Keratinocyte (primary cell): ENCODE measurements around the gene RASGEF1B. TPM values are rescaled to one million over a fixed set of nuclear protein-coding genes. Genes with fewer than 3 reads are reported as not detected.

Experiments
- DNase-seq: peaks from one replicate; pipeline ENCODE4 v3.0.0-alpha.2; 2011; ENCODE audit warnings: low read depth, missing footprints, low spot score
- FAIRE-seq: peaks from 2 replicates; lab custom pipeline; 2011; peaks lifted over from hg19 to GRCh38; lab: Jason Lieb, UNC
- H2AFZ ChIP-seq: 2 replicates; pipeline ENCODE4 v1.6.0; 2012; ENCODE audit warnings: low read length, control low read depth, inconsistent platforms; ENCODE audit not compliant: control insufficient read depth
- H3K27ac ChIP-seq: 2 replicates; pipeline ENCODE4 v1.5.1; 2011; ENCODE audit warnings: low read length; ENCODE audit not compliant: control insufficient read depth, insufficient read depth
- H3K27me3 ChIP-seq: 3 replicates; pipeline ENCODE4 v1.6.0; 2011; ENCODE audit warnings: low read length; ENCODE audit not compliant: control insufficient read depth, insufficient read depth; ENCODE audit errors: extremely low read depth
- H3K36me3 ChIP-seq, 2 experiments: 2 replicates in 1 of 2; 3 replicates in 1 of 2; pipeline ENCODE4 v1.5.1; 2011; ENCODE audit warnings: low read length in 2 of 2, mild to moderate bottlenecking in 1 of 2; ENCODE audit not compliant: control insufficient read depth in 2 of 2, insufficient read depth in 2 of 2; ENCODE audit errors: extremely low read depth in 1 of 2
- H3K4me1 ChIP-seq: 3 replicates; pipeline ENCODE4 v1.5.1; 2011; ENCODE audit warnings: low read length; ENCODE audit not compliant: control insufficient read depth, insufficient read depth; ENCODE audit errors: extremely low read depth
- H3K4me2 ChIP-seq: 3 replicates; pipeline ENCODE4 v1.6.0; 2011; ENCODE audit warnings: low read depth, low read length; ENCODE audit not compliant: control insufficient read depth, insufficient read depth; ENCODE audit errors: extremely low read depth
- H3K4me3 ChIP-seq, 3 experiments: fragments of 200-600 bp in 1 of 3; sonication (generic) in 1 of 3; 2 replicates in 2 of 3; 3 replicates in 1 of 3; pipeline ENCODE4 v1.5.1; 2011 to 2016; ENCODE audit warnings: low read length in 3 of 3, mild to moderate bottlenecking in 3 of 3, control low read depth in 2 of 3, inconsistent platforms in 1 of 3, low read depth in 1 of 3, mixed read lengths in 1 of 3, mixed run types in 1 of 3, moderate library complexity in 1 of 3; ENCODE audit not compliant: control insufficient read depth in 2 of 3, insufficient read depth in 2 of 3; ENCODE audit errors: extremely low read depth in 1 of 3
- H3K79me2 ChIP-seq: 2 replicates; pipeline ENCODE4 v1.6.0; 2012; ENCODE audit warnings: low read length; ENCODE audit not compliant: control insufficient read depth, insufficient read depth
- H3K9ac ChIP-seq: 3 replicates; pipeline ENCODE4 v1.6.0; 2011; ENCODE audit warnings: low read length; ENCODE audit not compliant: control insufficient read depth, insufficient read depth; ENCODE audit errors: extremely low read depth
- H3K9me1 ChIP-seq: 3 replicates; pipeline ENCODE4 v1.6.0; 2011; ENCODE audit warnings: low read length; ENCODE audit not compliant: control insufficient read depth, insufficient read depth; ENCODE audit errors: extremely low read depth
- H3K9me3 ChIP-seq: 2 replicates; pipeline ENCODE4 v1.5.1; 2012; ENCODE audit warnings: low read depth, low read length; ENCODE audit not compliant: control insufficient read depth
- H4K20me1 ChIP-seq: 3 replicates; pipeline ENCODE4 v1.6.0; 2011; ENCODE audit warnings: low read length; ENCODE audit not compliant: control insufficient read depth, insufficient read depth; ENCODE audit errors: extremely low read depth
- EZH2 ChIP-seq: IDR thresholded peaks from one replicate; pipeline ENCODE4 v1.6.1; 2012; ENCODE audit warnings: inconsistent platforms, mild to moderate bottlenecking, low read length, moderate library complexity
- dilution Hi-C: fragments of 300-500 bp; cut with MboI; formaldehyde crosslinking; loops from one replicate; pipeline ENCODE4 v1.7.0; 2020; ENCODE audit warnings: low sequenced_read_pairs; ENCODE audit not compliant: extremely low pct_ligation_motif_present
- polyA plus RNA-seq, 5 experiments: library from polyadenylated mRNA; depleted of rRNA in 3 of 5; stranded (reverse) in 3 of 5; stranded (forward) in 1 of 5; unstranded in 1 of 5; fragments of >200 nt; gene quantifications; 1 replicate in 1 of 5; 2 replicates in 3 of 5; 3 replicates in 1 of 5; pipeline versions ENCODE4 v1.2.1 to v1.2.3, GENCODE V29; 2011 to 2012; ENCODE audit warnings: missing spikeins in 2 of 5, low read depth in 1 of 5, low replicate concordance in 1 of 5
- TF ChIP-seq, protein P1 (sequence below), 3 experiments: IDR thresholded peaks in 1 of 3; conservative IDR thresholded peaks in 1 of 3; optimal IDR thresholded peaks in 1 of 3; 2 replicates in 2 of 3; 3 replicates in 1 of 3; pipeline versions ENCODE3 to v1.5.1; 2011; ENCODE audit warnings: low read length in 3 of 3, mild to moderate bottlenecking in 3 of 3, moderate library complexity in 2 of 3, control low read depth in 1 of 3, inconsistent platforms in 1 of 3; ENCODE audit not compliant: insufficient read depth in 2 of 3; ENCODE audit errors: extremely low read depth in 1 of 3

RASGEF1B gene
- polyA plus RNA-seq, 1 donor (not counting 4 experiments of a cell fraction or from before 2014, with no cell fraction given), result 0.68 TPM

DNA sequence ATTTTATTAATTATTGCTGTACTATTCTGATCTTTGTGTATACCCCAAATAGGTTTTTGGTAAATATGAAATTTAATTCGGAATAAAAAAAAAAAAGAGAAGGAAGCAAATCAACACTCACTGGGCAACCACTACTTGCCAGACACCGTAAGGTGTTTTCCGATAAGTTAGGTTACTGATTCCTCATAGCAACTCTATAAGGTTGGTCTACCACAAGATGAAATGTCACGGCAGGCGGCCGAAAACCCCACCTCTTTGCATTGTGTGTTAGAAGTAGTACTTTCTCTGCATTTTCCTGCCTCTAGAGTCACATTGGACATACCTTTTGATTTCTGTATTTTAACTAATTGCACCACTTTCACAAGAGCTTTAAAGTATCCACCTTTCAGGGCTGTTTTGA is 44.5 kb upstream of the RASGEF1B start:
- H2AFZ ChIP-seq, result no peak overlapping the region
- no peaks in the 10 kb centered on the region for H3K9me1 ChIP-seq
- DNase-seq (no peak), FAIRE-seq (no peak)
- no peaks in the 10 kb centered on the region for H3K4me1 ChIP-seq
- no peaks in the 10 kb centered on the region for H3K36me3 ChIP-seq
- no peaks in the 10 kb centered on the region for H3K27me3 ChIP-seq
- H3K79me2 ChIP-seq, result no peaks in the 10 kb centered on the region
- H3K9ac ChIP-seq, result no peak overlapping the region
- no peaks in the 10 kb centered on the region for H4K20me1 ChIP-seq
- H3K4me2 ChIP-seq, result no peak overlapping the region
- TF ChIP-seq, protein P1, sequence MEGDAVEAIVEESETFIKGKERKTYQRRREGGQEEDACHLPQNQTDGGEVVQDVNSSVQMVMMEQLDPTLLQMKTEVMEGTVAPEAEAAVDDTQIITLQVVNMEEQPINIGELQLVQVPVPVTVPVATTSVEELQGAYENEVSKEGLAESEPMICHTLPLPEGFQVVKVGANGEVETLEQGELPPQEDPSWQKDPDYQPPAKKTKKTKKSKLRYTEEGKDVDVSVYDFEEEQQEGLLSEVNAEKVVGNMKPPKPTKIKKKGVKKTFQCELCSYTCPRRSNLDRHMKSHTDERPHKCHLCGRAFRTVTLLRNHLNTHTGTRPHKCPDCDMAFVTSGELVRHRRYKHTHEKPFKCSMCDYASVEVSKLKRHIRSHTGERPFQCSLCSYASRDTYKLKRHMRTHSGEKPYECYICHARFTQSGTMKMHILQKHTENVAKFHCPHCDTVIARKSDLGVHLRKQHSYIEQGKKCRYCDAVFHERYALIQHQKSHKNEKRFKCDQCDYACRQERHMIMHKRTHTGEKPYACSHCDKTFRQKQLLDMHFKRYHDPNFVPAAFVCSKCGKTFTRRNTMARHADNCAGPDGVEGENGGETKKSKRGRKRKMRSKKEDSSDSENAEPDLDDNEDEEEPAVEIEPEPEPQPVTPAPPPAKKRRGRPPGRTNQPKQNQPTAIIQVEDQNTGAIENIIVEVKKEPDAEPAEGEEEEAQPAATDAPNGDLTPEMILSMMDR (optimal IDR thresholded peaks at IDR 0.05 in 1 of 3, IDR thresholded peaks at IDR 0.05 in 1 of 3, conservative IDR thresholded peaks at IDR 0.05 in 1 of 3; ENCODE audit: extremely low read depth in 1 of 3, insufficient read depth in 2 of 3, low read length in 3 of 3), result no peak
- no peak for TF ChIP-seq EZH2
- H3K27ac ChIP-seq, result no peak overlapping the region
- dilution Hi-C loops, result no loop called here
- H3K4me3 ChIP-seq, result no peak overlapping the region
- no peaks in the 10 kb centered on the region for H3K9me3 ChIP-seq

DNA sequence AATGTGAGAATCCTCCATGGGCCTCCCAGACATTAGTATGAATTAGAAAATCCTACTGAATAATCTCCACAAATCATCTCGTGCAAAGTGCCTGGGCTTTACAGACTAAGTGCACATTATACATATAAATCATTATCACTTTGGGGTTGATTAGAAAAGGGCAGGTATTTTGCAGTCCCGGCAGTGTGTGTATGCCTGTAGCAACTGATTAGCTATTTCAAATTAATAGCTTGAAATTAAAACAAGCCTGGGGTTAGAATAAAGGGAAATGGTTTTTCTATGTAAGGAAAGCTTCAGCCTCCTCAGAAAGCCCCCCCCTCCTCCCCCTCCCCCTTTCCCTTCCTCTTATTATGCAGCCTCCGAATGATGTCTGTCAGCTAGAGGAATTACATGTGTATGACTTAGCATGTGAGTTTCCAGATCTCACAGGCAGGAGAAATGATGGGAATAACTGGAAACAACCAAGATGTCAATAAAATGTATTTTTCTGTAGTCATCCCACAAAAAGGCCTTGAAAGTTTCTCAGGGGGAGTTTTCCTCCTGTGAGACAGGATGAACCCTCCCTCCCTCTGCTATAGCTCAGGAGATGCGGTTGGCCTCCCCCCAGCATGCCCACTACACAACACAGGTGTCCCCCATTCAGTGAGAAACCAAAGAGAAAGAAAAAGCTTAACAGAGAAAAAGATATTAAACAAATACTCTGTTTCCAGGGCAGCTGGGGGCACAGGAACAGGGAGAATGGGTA is 41.2 kb upstream of the RASGEF1B start:
- H3K9me1 ChIP-seq, result no peaks in the 10 kb centered on the region
- H2AFZ ChIP-seq, result no peak overlapping the region
- H3K4me1 ChIP-seq, result no peaks in the 10 kb centered on the region
- dilution Hi-C loops, result no loop called here
- H4K20me1 ChIP-seq, result no peaks in the 10 kb centered on the region
- no peak overlapping the region for H3K27ac ChIP-seq
- FAIRE-seq (no peak), DNase-seq (no peak)
- H3K79me2 ChIP-seq, result no peaks in the 10 kb centered on the region
- no peaks in the 10 kb centered on the region for H3K27me3 ChIP-seq
- no peak overlapping the region for H3K9ac ChIP-seq
- H3K9me3 ChIP-seq, result no peaks in the 10 kb centered on the region
- TF ChIP-seq, protein P1 (optimal IDR thresholded peaks at IDR 0.05 in 1 of 3, IDR thresholded peaks at IDR 0.05 in 1 of 3, conservative IDR thresholded peaks at IDR 0.05 in 1 of 3; ENCODE audit: extremely low read depth in 1 of 3, insufficient read depth in 2 of 3, low read length in 3 of 3), result no peak
- no peak for TF ChIP-seq EZH2
- H3K4me3 ChIP-seq, result no peak overlapping the region
- no peak overlapping the region for H3K4me2 ChIP-seq
- H3K36me3 ChIP-seq, result no peaks in the 10 kb centered on the region
